IPS DF 6.9 (cell line): ENCODE results near the gene IRF9.

Source experiments
- DNase-seq: peaks from one replicate; pipeline ENCODE4 v3.0.0-alpha.2; 2013; ENCODE audit warnings: low read depth, low spot score
- H3K27ac ChIP-seq: one replicate; pipeline ENCODE4 v1.5.1; 2013; ENCODE audit warnings: low read length, control low read depth
- H3K27me3 ChIP-seq: 2 replicates; pipeline ENCODE4 v1.6.1; 2013; ENCODE audit warnings: mild to moderate bottlenecking, low read length; ENCODE audit not compliant: control insufficient read depth, insufficient read depth
- H3K36me3 ChIP-seq: 2 replicates; pipeline ENCODE4 v1.6.1; 2013; ENCODE audit warnings: low read length; ENCODE audit not compliant: control insufficient read depth, insufficient read depth
- H3K4me1 ChIP-seq: 2 replicates; pipeline ENCODE4 v1.6.1; 2013; ENCODE audit warnings: low read length; ENCODE audit not compliant: control insufficient read depth, insufficient read depth
- H3K4me3 ChIP-seq: 2 replicates; pipeline ENCODE4 v1.5.1; 2013; ENCODE audit warnings: mild to moderate bottlenecking, low read length
- H3K9me3 ChIP-seq: 2 replicates; pipeline ENCODE4 v1.6.1; 2013; ENCODE audit warnings: low read length, inconsistent platforms; ENCODE audit not compliant: control insufficient read depth, insufficient read depth
- WGBS: extraction: QIAGEN DNeasy Blood & Tissue Kit; methylation state at CpG from one replicate; pipeline ENCODE4 v1.1.7; 2013; ENCODE audit warnings: mixed read lengths, missing lambda C conversion rate; ENCODE audit not compliant: insufficient read length, insufficient coverage; 5-methylcytosine and 5-hydroxymethylcytosine counted together

The IRF9 gene

DNA sequence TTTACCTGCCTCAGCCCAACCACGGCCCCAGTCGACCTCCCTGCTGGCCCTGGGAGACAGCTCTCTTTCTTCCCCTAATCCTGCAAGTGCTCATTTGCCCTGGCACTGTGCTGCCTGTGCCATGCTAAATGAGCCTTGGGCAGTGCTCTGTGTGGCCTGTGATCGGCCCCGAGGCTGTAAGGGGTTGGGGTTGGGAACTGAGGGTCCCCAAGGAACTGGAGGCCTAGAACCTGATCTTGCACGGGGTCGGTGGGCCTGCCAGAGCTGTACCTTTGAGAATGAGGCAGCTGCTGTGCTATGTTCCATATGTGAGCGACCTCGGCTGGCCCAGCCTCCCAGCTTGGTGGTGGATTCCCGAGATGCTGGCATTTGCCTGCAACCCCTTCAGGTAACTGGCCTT lies 11.0 kb upstream of the IRF9 start:
- Histone ChIP-seq H3K27ac (no peak overlapping the region), H3K4me3 (no peak overlapping the region), H3K36me3 (peaks cover 30% of the 10 kb centered on the region), H3K9me3 (no peaks in the 10 kb centered on the region), H3K4me1 (peaks cover 1% of the 10 kb centered on the region; the same call in 1 of the 2 replicates), H3K27me3 (no peaks in the 10 kb centered on the region)
- WGBS = no CpG with 5 or more reads among the region's 9 CpGs
- no peak for DNase-seq

DNA sequence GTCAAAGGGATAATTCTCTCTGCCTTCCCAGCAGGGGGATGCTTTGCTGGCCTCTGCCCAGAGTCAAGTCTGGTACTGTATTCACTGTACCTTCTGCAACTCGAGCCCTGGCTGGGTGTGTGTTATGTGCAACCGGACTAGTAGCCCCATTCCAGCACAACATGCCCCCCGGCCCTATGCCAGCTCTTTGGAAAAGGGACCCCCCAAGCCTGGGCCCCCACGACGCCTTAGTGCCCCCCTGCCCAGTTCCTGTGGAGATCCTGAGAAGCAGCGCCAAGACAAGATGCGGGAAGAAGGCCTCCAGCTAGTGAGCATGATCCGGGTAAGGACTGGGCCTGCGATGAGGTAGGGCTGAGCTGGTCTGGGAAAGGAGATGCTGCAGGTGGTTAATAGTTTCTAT lies 10.5 kb upstream of the IRF9 start:
- Histone ChIP-seq H3K4me3 (no peak overlapping the region), H3K4me1 (peaks cover 1% of the 10 kb centered on the region; the same call in 1 of the 2 replicates), H3K9me3 (no peaks in the 10 kb centered on the region), H3K36me3 (peaks cover 35% of the 10 kb centered on the region), H3K27me3 (no peaks in the 10 kb centered on the region), H3K27ac (no peak overlapping the region)
- no CpG with 5 or more reads among the region's 9 CpGs for WGBS
- no peak for DNase-seq

DNA sequence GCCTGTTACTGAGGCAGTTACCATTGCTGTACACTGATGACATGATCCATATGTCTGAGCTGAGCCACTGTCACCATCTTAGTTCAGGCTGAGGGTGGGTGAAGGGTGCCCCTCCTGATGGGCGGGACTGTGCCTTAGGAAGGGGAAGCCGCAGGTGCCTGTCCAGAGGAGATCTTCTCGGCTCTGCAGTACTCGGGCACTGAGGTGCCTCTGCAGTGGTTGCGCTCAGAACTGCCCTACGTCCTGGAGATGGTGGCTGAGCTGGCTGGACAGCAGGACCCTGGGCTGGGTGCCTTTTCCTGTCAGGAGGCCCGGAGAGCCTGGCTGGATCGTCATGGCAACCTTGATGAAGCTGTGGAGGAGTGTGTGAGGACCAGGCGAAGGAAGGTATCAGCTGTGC lies 10.1 kb upstream of the IRF9 start:
- WGBS = no CpG with 5 or more reads among the region's 9 CpGs
- no peaks in the 10 kb centered on the region for H3K9me3 ChIP-seq
- no peaks in the 10 kb centered on the region for H3K27me3 ChIP-seq
- peaks cover 36% of the 10 kb centered on the region for H3K36me3 ChIP-seq
- peaks cover 1% of the 10 kb centered on the region; the same call in 1 of the 2 replicates for H3K4me1 ChIP-seq
- H3K27ac ChIP-seq = no peak overlapping the region
- DNase-seq = no peak
- no peak overlapping the region for H3K4me3 ChIP-seq

DNA sequence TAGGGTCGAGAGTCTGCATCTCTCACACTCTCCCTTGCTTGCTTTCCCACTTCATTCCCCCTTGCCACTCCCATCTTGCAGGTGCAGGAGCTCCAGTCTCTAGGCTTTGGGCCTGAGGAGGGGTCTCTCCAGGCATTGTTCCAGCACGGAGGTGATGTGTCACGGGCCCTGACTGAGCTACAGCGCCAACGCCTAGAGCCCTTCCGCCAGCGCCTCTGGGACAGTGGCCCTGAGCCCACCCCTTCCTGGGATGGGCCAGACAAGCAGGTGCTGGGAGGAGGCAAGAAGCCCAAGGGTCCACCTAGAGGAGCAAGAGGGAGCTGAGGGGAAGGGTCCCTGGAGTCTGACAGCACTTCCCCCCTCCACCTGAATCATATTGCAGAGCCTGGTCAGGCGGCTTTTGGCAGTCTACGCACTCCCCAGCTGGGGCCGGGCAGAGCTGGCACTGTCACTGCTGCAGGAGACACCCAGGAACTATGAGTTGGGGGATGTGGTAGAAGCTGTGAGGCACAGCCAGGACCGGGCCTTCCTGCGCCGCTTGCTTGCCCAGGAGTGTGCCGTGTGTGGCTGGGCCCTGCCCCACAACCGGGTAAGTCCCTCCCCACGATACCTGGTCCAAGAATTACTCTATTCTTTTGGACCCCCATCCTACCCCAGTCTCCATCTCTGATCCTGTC lies 9.5 kb upstream of the IRF9 start:
- peaks cover 1% of the 10 kb centered on the region; the same call in 1 of the 2 replicates for H3K4me1 ChIP-seq
- no peaks in the 10 kb centered on the region for H3K9me3 ChIP-seq
- no peak for DNase-seq
- no CpG with 5 or more reads among the region's 16 CpGs for WGBS
- peaks cover 36% of the 10 kb centered on the region for H3K36me3 ChIP-seq
- H3K27ac ChIP-seq = no peak overlapping the region
- H3K27me3 ChIP-seq = no peaks in the 10 kb centered on the region
- no peak overlapping the region for H3K4me3 ChIP-seq

DNA sequence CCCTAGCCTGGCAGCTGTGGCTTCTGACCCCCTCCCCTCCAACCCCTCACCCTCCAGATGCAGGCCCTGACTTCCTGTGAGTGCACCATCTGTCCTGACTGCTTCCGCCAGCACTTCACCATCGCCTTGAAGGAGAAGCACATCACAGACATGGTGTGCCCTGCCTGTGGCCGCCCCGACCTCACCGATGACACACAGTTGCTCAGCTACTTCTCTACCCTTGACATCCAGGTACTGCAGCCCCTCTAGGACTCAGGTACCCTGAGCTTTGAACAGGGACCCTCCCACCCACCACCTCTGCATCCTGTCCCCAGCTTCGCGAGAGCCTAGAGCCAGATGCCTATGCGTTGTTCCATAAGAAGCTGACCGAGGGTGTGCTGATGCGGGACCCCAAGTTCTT lies 6.0 kb upstream of the IRF9 start:
- H3K36me3 ChIP-seq = peaks cover 44% of the 10 kb centered on the region
- no peak overlapping the region for H3K4me3 ChIP-seq
- H3K27me3 ChIP-seq = no peaks in the 10 kb centered on the region
- no peaks in the 10 kb centered on the region for H3K4me1 ChIP-seq
- WGBS = no CpG with 5 or more reads among the region's 10 CpGs
- no peaks in the 10 kb centered on the region for H3K9me3 ChIP-seq
- H3K27ac ChIP-seq = no peak overlapping the region
- DNase-seq = no peak

DNA sequence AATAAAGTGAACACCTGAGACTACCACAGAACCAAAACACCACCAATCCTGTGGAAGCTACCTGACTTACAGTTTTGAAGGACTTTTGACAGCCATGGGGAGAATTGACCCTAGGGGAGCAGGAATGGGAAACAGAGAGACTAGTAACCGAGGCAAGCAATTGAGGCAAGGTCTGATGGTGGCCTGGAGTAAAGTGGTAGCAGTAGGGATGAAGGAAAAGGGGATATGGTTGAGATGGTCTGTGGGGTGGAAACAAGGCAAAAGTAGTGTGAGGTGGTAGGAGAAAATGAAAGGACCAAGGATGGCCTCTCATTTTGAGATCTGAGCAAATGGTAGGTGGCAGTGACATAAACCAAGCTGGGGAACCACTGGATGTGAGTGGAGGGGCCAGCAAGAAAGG lies 4.2 kb upstream of the IRF9 start:
- DNase-seq = no peak
- Histone ChIP-seq H3K4me3 (no peak overlapping the region), H3K36me3 (peaks cover 29% of the 10 kb centered on the region), H3K4me1 (no peaks in the 10 kb centered on the region), H3K27me3 (no peaks in the 10 kb centered on the region), H3K9me3 (no peaks in the 10 kb centered on the region), H3K27ac (no peak overlapping the region)
- no CpG with 5 or more reads among the region's 1 CpG for WGBS

DNA sequence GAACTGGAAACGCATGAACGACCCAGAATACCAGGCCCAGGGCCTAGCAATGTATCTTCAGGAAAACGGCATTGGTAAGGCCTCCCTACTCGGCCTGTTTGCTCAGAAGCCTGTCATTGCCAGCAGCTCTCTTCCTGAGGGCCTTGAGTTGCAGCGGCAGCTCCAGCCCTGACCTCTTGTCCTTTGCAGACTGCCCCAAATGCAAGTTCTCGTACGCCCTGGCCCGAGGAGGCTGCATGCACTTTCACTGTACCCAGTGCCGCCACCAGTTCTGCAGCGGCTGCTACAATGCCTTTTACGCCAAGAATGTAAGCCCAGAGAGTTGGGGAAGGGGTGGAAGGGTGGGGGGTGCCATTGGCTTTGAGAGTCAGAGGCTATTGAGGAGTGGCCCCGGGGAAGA lies 3.7 kb upstream of the IRF9 start:
- H3K4me1 ChIP-seq = no peaks in the 10 kb centered on the region
- no peak overlapping the region for H3K27ac ChIP-seq
- H3K36me3 ChIP-seq = peaks cover 29% of the 10 kb centered on the region
- no peaks in the 10 kb centered on the region for H3K27me3 ChIP-seq
- H3K9me3 ChIP-seq = no peaks in the 10 kb centered on the region
- no CpG with 5 or more reads among the region's 12 CpGs for WGBS
- no peak overlapping the region for H3K4me3 ChIP-seq
- no peak for DNase-seq

DNA sequence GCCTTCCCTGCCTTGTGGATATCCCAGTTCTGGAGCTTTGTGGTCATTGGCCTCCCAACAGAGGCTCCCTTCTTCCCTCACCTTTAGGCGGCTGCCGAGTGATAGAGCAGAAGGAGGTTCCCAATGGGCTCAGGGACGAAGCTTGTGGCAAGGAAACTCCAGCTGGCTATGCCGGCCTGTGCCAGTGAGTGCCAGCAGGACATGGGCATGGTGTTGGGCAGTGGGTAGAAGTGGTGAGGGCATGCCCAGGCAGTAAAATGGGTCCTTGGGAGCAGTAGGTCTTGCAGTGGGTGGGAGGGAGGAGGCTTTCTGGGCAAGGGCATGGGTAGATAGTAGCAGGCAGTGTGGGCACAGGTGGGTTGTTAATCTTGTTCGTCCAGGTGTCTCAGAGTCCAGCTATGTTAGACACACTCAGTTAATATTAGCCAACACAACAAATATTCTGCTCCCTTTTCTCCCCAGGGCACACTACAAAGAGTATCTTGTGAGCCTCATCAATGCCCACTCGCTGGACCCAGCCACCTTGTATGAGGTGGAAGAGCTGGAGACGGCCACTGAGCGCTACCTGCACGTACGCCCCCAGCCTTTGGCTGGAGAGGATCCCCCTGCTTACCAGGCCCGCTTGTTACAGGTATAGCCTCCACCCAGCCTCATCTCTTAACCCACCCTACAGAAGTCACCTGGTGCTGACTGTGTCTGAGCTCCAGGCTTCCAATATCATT lies 1.1 kb upstream of the IRF9 start:
- peaks cover 37% of the 10 kb centered on the region for H3K36me3 ChIP-seq

DNA sequence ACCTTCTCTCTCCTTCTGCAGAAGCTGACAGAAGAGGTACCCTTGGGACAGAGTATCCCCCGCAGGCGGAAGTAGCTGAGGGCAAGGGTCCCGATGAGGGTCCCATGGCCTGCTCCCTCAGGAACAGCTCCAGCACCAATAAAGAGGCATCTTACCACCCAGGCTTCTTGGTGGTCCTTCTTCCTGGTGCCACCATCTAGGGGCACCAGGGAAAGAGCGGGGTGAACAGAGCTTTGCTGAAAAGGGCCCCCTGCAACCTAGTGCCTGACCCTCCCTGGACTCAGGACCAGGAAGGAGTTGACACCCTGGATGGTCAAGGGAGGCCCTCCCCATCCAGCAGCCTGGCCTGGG lies 591 bp upstream of the IRF9 start:
- no CpG with 5 or more reads among the region's 4 CpGs for WGBS
- no peak overlapping the region for H3K27ac ChIP-seq
- DNase-seq = no peak
- no peaks in the 10 kb centered on the region for H3K9me3 ChIP-seq
- H3K4me1 ChIP-seq = no peaks in the 10 kb centered on the region
- H3K27me3 ChIP-seq = no peaks in the 10 kb centered on the region
- H3K4me3 ChIP-seq = no peak overlapping the region
- peaks cover 34% of the 10 kb centered on the region for H3K36me3 ChIP-seq

More for the DNA sequence above, 1.1 kb upstream of the IRF9 start:
- Histone ChIP-seq H3K27me3 (no peaks in the 10 kb centered on the region), H3K27ac (no peak overlapping the region), H3K4me1 (no peaks in the 10 kb centered on the region), H3K4me3 (no peak overlapping the region), H3K9me3 (no peaks in the 10 kb centered on the region)
- no peak for DNase-seq
- no CpG with 5 or more reads among the region's 11 CpGs for WGBS

DNA sequence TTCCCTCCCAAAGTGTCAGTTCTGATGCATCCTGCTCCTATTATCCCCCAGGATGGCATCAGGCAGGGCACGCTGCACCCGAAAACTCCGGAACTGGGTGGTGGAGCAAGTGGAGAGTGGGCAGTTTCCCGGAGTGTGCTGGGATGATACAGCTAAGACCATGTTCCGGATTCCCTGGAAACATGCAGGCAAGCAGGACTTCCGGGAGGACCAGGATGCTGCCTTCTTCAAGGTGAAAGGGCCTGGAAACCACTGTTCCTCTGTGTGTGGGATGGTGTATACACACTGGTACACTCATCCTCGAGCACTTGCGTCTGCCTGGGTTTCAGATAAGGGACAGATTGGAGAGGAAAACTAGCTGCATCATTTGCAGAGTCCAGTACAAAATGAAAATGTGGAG lies 1.0 kb downstream of the IRF9 start:
- no peak overlapping the region for H3K27ac ChIP-seq
- H3K27me3 ChIP-seq = no peaks in the 10 kb centered on the region
- H3K4me1 ChIP-seq = no peaks in the 10 kb centered on the region
- no peak for DNase-seq
- H3K4me3 ChIP-seq = no peak overlapping the region
- no peaks in the 10 kb centered on the region for H3K9me3 ChIP-seq
- WGBS = no CpG with 5 or more reads among the region's 8 CpGs
- H3K36me3 ChIP-seq = peaks cover 27% of the 10 kb centered on the region
